Measurements from ENCODE around the gene PHF20. TPM values are rescaled to one million over a fixed set of nuclear protein-coding genes. Genes with fewer than 3 reads are reported as not detected.

Gene PHF20
- total and polyA plus RNA-seq, 2 of the 13 experiments (the other 11 are each of a cell fraction or from before 2014, with no cell fraction given), result 22.8 to 34.1 TPM

GRCh38 chr20:35953387-35954199, 181.8 kb downstream of the PHF20 start:
- H3K79me2 ChIP-seq (ENCODE audit: insufficient read depth, low read length), result peaks cover 18% of the 10 kb centered on the region
- H3K27ac ChIP-seq (ENCODE audit: extremely low read length, insufficient read depth, low read length), result peak overlapping the region; percentile 97
- H3K4me1 ChIP-seq (ENCODE audit: insufficient read depth, low read length), result peaks cover 28% of the 10 kb centered on the region
- DNase-seq (ENCODE audit: low spot score) (no peak), ATAC-seq (peak; percentile 50), FAIRE-seq (no peak)
- ChIA-PET CTCF (ENCODE audit: low intra/inter-chr PET ratio, low total read pairs) (interaction anchor here (1.0 to 1.5 kb wide), 3 partner anchors 21 to 185 kb away, joined by 5 to 7 read pairs (median 6); no protein-coding TSS in a partner anchor), POLR2A (interaction anchor here (0.7 to 4.3 kb wide), 59 partner anchors 8 to 1960 kb away, joined by 3 to 72 read pairs (median 5); partner anchors contain the start of genes AAR2, CEP250, EIF6 and ERGIC3)
- in situ Hi-C loops (cut with HindIII; ENCODE audit: extremely low pct_ligation_motif_present, low pct_unique_long_range_greater_than_20kb), result no loop called here
- no peaks in the 10 kb centered on the region for H3K9me3 ChIP-seq (ENCODE audit: low read length)
- TSS peak; percentile 71 for BruUV-seq (replicated peaks)
- no peaks in the 10 kb centered on the region; a peak in 1 of 5 replicates for H3K27me3 ChIP-seq (ENCODE audit: control insufficient read depth in 1 of 2, insufficient read depth in 2 of 2, low read length in 2 of 2)
- intact Hi-C loops (cut with micrococcal nuclease; ENCODE audit: unreplicated experiment), result no loop called here
- 1% methylated on average over 55 of the region's 65 CpGs for WGBS (ENCODE audit: low lambda C conversion rate)
- H3K4me2 ChIP-seq (ENCODE audit: low read depth, low read length), result peak overlapping the region; percentile 87
- H3K36me3 ChIP-seq (replicated peaks in 1 of 2; ENCODE audit: control insufficient read depth in 1 of 2, insufficient read depth in 2 of 2, low read length in 2 of 2), result peaks cover 0 to 1% of the 10 kb centered on the region in 2 experiments; a peak in 1 of 5 replicates
- H4K20me1 ChIP-seq (ENCODE audit: insufficient read depth, low read length), result peaks cover 5% of the 10 kb centered on the region; the same call in 1 of the 2 replicates
- H3K9ac ChIP-seq (ENCODE audit: insufficient read depth, low read depth, low read length), result peak overlapping the region; percentile 99
- peak overlapping the region; percentile 86 to 99 (median 97) for H3K4me3 ChIP-seq (replicated peaks in 1 of 3; ENCODE audit: insufficient read depth in 1 of 3, low read depth in 2 of 3, low read length in 3 of 3)
- no peak overlapping the region for H2AFZ ChIP-seq (ENCODE audit: low read length)
- TF ChIP-seq ZNF10 (CRISPR knock-in tag; IDR thresholded peaks at IDR 0.05; ENCODE audit: borderline replicate concordance, low read depth) (no peak), ZBTB7A (CRISPR knock-in tag; IDR thresholded peaks at IDR 0.05) (0 out of 2 replicates have a peak, but pooled peaks have one; percentile 27), ZNF256 (CRISPR knock-in tag; conservative IDR thresholded peaks at IDR 0.05) (peak; percentile 65; the same call in 1 of the 2 replicates), CBX2 (IDR thresholded peaks at IDR 0.05; ENCODE audit: low read depth, low read length) (no peak), CBX2 (CRISPR knock-in tag; IDR thresholded peaks at IDR 0.05; ENCODE audit: low read depth) (peak; percentile 75), ZKSCAN5 (CRISPR knock-in tag; IDR thresholded peaks at IDR 0.05) (peak; percentile 24; the same call in 1 of the 2 replicates), ZNF644 (CRISPR knock-in tag; IDR thresholded peaks at IDR 0.05; ENCODE audit: low read depth) (no peak; the same call in 1 of the 2 replicates), CSRNP1 (CRISPR knock-in tag; IDR thresholded peaks at IDR 0.05) (peak; percentile 78; the same call in 1 of the 2 replicates), NFKBIZ (CRISPR knock-in tag; IDR thresholded peaks at IDR 0.05) (0 out of 2 replicates have a peak, but pooled peaks have one; percentile 14), BATF2 (CRISPR knock-in tag; IDR thresholded peaks at IDR 0.05) (peak; percentile 6; the same call in 1 of the 2 replicates), SALL2 (CRISPR knock-in tag; IDR thresholded peaks at IDR 0.05) (peak; percentile 29; the same call in 1 of the 2 replicates), GTF2F1 (IDR thresholded peaks at IDR 0.05; ENCODE audit: low read length) (no peak), RBFOX2 (IDR thresholded peaks at IDR 0.05; ENCODE audit: low read depth, low read length) (no peak), CBX1 (IDR thresholded peaks at IDR 0.05; ENCODE audit: low read depth) (no peak), MYPOP (CRISPR knock-in tag; IDR thresholded peaks at IDR 0.05) (no peak), NKX3-1 (CRISPR knock-in tag; IDR thresholded peaks at IDR 0.05) (peak; percentile 89; the same call in 1 of the 2 replicates), TMF1 (CRISPR knock-in tag; IDR thresholded peaks at IDR 0.05; ENCODE audit: low read depth) (peak; percentile 70), TAF1 (CRISPR knock-in tag; IDR thresholded peaks at IDR 0.05) (no peak), ZNF205 (CRISPR knock-in tag; IDR thresholded peaks at IDR 0.05) (no peak)
